Coronary artery (tissue), 2 donors: ENCODE data around the gene SEMA3E.

Source experiments
- DNase-seq: peaks from one replicate; pipeline ENCODE4 v3.0.0-alpha.2; 2017; ENCODE audit warnings: low spot score
- H3K27ac ChIP-seq, 2 donors: fragments of 200-600 bp; sonication (generic); one replicate each; pipeline ENCODE4 v1.5.1; 2016 to 2019
- H3K4me3 ChIP-seq: fragments of 200-600 bp; sonication (generic); 2 replicates; pipeline ENCODE4 v1.5.1; 2016; ENCODE audit warnings: mild to moderate bottlenecking, moderate library complexity
- TF ChIP-seq, protein P1 (sequence below): fragments of 200-600 bp; sonication (generic); IDR thresholded peaks from one replicate; pipeline ENCODE4 v1.5.1; 2019; ENCODE audit warnings: antibody characterized with exemption

SEMA3E gene

DNA sequence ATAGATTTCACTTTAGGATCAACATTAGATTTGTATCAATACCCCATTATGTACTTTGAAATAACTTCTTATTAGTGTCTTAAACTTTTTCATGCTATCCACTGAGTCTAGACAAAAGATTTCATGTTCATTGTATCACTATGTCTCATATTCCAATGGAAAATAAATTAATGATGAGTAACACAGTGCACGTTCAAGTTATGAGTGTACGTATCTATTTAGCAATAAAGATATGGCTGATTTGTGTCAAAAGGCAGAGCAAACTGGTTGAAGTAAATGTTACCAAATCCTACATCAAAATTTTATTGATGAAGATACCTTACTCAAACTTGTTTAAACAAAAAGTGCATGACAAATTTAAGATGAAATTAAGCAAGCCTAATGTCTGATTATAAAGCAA, 102.4 kb downstream of the SEMA3E start:
- Histone ChIP-seq H3K27ac (no peak overlapping the region), H3K4me3 (no peak overlapping the region)
- no peak for DNase-seq
- TF ChIP-seq, protein P1, sequence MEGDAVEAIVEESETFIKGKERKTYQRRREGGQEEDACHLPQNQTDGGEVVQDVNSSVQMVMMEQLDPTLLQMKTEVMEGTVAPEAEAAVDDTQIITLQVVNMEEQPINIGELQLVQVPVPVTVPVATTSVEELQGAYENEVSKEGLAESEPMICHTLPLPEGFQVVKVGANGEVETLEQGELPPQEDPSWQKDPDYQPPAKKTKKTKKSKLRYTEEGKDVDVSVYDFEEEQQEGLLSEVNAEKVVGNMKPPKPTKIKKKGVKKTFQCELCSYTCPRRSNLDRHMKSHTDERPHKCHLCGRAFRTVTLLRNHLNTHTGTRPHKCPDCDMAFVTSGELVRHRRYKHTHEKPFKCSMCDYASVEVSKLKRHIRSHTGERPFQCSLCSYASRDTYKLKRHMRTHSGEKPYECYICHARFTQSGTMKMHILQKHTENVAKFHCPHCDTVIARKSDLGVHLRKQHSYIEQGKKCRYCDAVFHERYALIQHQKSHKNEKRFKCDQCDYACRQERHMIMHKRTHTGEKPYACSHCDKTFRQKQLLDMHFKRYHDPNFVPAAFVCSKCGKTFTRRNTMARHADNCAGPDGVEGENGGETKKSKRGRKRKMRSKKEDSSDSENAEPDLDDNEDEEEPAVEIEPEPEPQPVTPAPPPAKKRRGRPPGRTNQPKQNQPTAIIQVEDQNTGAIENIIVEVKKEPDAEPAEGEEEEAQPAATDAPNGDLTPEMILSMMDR, result no peak

DNA sequence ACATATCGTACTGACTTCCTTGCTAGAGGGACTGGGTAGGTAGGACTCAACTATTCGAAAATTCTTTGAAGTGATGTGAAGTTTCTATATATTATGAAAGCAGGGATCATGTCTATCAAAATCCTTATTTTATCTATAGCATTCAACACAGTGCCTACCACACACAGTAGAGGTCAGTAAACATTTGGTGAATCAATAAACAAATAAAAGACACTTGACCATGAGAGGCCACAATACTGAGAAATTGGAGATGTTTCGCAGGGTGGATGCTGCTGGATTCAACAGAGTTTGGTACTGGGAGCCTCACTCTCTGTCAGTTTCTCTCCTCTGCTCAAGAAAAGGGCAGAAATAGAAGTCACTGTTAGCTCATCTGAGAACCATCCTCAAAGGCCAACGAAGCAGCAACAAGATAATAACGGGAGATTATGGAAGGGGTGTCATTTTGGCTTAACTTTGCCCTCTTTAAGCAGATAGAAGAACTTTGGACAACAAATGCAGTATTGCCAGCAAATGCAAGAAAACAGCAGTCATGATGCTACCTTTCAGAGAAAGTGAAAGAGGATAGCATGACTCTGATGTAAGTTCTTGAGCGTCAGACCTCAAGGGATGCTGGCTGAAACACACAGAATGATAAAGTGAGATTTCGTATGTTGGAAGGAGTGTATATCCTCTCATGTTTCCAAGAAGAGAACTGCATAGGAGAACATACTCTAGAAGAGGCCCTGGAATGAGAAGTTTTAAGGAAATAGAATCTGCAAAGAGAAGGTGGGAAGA, 107.6 kb downstream of the SEMA3E start:
- H3K4me3 ChIP-seq, result no peak overlapping the region
- TF ChIP-seq, protein P1, result no peak
- no peak for DNase-seq
- no peak overlapping the region for H3K27ac ChIP-seq

DNA sequence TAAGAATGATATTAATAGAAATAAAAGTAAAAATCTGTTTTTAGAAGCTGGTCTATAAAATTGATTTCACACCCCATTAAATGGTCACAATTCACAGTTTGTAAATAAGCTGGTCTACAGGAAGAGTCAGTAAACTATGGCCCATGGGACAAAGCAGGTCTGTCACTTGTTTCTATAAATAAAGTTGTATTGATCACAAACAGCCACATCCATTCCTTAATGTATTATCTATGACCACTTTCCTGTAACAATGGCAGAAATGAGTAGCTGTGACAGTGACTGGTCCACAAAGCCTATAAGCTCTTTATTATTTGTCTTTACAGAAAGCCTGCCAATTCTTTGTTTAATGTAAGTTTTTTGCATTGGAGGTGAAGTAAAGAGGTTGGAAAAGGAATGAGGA, 114.5 kb downstream of the SEMA3E start:
- H3K4me3 ChIP-seq, result no peak overlapping the region

DNA sequence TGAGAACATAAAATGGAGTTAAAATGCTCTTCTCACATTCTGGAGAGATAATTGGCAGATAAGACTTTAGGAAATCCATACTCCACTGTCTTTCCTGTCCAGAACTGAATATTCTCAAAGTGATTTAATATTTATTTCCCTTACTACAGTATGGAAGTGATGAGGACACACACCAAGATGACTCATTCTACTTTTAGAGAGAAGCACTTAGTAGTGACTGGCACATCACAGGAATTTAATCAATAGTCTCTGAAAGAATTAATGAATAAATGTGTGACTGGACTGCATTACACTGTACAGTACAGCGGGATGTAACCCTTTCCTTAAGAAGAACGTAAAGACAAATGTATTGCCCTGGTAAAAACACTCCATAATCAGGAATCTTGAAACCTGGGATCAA, 116.7 kb downstream of the SEMA3E start:
- no peak for DNase-seq
- TF ChIP-seq, protein P1, result no peak
- H3K27ac ChIP-seq, result no peak overlapping the region
- no peak overlapping the region for H3K4me3 ChIP-seq

More for the DNA sequence above, 114.5 kb downstream of the SEMA3E start:
- no peak for DNase-seq
- TF ChIP-seq, protein P1, result no peak
- no peak overlapping the region for H3K27ac ChIP-seq

DNA sequence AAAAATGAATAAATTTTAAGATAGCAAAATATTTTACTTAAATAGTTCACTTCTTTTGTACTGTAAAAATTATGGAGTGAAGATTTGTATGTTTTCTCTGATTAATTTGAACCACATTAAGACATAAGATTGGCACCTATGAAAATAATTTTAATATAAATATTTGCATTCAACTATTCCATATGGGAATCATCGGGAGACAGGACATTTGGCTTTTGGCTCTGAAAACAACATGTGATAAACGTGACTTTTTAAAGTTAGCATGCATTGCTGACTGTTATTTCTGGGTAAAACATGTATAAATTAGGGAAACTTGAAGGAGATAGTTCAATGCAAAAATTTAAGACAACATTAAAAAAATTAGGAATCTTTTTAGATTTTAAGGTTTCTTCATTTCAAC, 117.2 kb downstream of the SEMA3E start:
- Histone ChIP-seq H3K4me3 (no peak overlapping the region), H3K27ac (no peak overlapping the region)
- TF ChIP-seq, protein P1, result no peak
- no peak for DNase-seq

DNA sequence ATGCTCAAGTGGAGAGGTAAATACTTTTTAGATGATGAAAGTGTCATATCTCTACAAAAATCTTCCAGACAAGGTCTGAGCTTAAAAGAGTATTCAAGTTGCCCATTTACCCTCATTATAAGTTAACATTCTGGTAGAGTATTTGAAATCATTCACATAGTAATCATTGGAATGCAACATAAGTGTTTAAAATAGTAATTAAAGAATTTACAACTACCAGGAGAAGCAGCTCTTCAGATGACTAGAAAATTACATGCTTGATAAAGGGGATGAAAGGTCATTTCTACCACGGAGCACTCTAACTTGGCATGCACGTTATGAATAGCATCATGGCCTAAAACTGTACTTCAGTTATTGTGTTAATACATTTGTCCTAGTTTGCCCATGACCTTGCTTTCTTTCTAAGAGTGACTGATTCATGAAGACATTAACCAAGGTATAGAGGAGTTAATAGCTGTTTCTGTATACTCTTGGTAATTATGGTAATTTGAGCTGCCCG, 120.0 kb downstream of the SEMA3E start:
- Histone ChIP-seq H3K4me3 (no peak overlapping the region), H3K27ac (no peak overlapping the region)
- DNase-seq, result no peak
- TF ChIP-seq, protein P1, result no peak
